ENCODE measurements around the gene KCNQ5.
"Not testable (repeated sequence)": the region's sequence is repeated elsewhere in the genome, so short reads cannot be mapped to it uniquely, and the experiment has no call there.

KCNQ5 gene

GRCh38 chr6:72844614-72845013 lies 222.8 kb downstream of the KCNQ5 start:
- DNase-seq (ENCODE audit: low spot score), result no peak

DNA sequence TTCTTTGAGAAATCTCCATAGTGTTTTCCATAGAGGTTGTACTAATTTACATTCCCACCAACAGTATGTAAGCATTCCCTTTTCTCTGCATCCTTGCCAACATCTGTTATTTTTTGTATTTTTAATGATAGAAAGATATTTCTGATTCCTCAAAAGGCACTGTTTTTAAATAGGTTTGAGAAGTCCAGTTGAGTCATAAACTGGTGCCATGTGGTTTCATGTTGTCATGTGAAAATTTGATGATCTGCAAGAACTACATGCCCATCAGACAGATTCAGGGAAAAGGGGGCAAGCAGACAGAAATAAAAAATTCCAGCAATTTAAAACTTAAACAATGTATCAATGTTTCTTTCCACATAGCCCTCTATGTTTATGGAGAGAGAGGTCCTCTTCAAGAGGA lies 227.5 kb downstream of the KCNQ5 start:
- no peak for DNase-seq (ENCODE audit: low spot score)

GRCh38 chr6:72850040-72850439 lies 228.2 kb downstream of the KCNQ5 start:
- no peak for DNase-seq (ENCODE audit: low spot score)

GRCh38 chr6:72850469-72850868 lies 228.6 kb downstream of the KCNQ5 start:
- DNase-seq (ENCODE audit: low spot score), result no peak

- no peak for DNase-seq (ENCODE audit: low spot score)
These were observed 233.6 kb downstream of the KCNQ5 start for GRCh38 chr6:72855471-72855870.

GRCh38 chr6:72856801-72857200 lies 234.9 kb downstream of the KCNQ5 start:
- DNase-seq (ENCODE audit: low spot score), result no peak

DNA sequence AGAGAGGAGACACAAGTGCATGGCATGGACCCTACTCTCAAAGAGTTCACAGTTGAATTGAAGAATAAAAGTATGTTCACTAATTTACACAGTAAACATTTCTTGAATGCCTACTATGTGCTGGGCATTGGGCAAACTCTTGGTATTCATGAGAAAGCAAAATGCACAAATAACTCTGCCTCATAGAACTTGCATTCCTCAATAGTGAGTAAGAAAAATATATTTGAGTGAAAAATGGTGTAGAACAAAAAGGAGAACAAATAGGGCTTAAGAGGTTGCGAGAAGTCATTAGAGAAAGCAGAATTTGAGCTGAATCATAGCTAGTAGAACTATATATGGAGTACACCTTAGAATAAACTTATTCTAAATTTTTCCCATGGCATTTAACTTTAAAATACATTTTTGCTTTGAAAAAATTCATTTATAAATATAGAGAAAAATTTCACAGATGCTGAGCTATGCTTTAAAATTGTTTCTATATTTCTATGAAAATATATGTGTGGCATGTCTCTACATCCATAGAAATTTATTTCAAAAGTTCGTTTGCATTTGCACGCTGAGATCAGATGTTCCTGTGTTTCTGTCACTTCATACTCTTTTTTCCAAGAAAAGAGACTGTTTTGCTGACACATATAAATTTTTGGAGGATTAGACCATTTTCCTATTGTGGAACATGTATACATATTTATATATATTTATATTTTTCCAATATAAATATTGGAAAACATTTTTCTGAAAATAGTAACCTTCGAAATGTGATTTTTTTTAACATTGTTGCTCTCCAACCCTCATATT lies 236.1 kb downstream of the KCNQ5 start:
- no peak for DNase-seq (ENCODE audit: low spot score)

DNA sequence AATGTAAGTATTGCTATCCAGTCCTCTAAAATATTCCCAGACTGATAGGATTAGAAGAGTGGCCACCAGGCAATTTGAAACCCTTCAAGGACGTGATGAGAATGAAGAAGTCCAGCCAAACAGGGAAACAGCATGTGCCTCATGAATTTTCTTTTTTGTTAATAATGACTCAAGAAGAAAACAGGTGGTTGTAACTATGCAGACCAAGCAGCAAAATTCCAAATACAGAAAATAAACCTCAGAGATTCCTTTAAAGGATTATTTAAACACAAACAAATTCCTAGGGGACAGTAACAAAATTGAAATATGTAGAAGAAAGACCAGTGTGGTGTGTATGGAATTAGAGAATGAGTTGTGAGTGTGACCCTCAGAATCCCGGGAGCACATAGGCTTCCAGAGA lies 239.2 kb downstream of the KCNQ5 start:
- DNase-seq (ENCODE audit: low spot score), result no peak

- DNase-seq (ENCODE audit: low spot score), result peak; percentile 39
These were observed 240.1 kb downstream of the KCNQ5 start for GRCh38 chr6:72861935-72862432.

GRCh38 chr6:72863131-72863530 lies 241.3 kb downstream of the KCNQ5 start:
- DNase-seq (ENCODE audit: low spot score), result no peak

DNA sequence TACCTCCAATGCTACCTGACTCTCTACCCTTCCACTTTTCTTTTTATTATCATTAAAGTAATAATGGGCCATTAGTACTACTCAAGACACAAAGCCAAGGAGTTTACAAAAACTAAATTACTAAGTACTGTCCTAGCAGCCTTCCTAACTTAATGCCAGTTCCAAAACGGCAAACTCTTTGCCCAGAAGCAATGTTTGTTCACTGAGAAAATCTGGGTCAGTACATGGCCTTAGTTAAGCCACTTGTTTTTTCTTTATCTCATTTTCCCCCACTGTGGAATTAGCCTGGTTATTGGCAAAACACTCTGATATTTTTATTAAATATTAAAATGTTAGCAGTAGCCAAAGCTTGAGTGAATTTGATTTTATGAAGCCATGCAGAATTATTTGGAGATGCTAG lies 242.4 kb downstream of the KCNQ5 start:
- DNase-seq (ENCODE audit: low spot score), result no peak

GRCh38 chr6:72864799-72865198 lies 242.9 kb downstream of the KCNQ5 start:
- DNase-seq (ENCODE audit: low spot score), result no peak

- no peak for DNase-seq (ENCODE audit: low spot score)
These were observed 243.6 kb downstream of the KCNQ5 start for GRCh38 chr6:72865467-72865866.

DNA sequence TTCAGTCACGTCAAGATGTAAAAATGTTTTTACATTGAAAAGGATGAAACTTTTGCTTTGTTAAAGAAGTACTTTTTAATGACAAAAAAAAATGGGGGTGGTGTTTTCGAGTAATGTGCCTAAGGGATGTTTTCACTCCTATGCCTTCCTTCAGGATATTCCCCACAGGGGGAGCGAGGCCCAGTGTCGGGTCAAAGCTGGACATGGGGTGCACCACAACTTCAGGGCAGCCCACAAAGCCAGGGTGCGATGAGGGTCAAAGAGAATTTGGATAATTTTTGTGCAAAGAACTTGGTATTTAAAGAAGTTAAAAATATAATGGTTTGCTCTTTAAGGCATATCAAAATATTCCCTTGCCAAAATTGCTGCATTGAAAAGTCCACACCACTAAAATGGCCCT lies 247.8 kb downstream of the KCNQ5 start:
- no peak for DNase-seq (ENCODE audit: low spot score)

GRCh38 chr6:72873433-72873832 lies 251.6 kb downstream of the KCNQ5 start:
- no peak for DNase-seq (ENCODE audit: low spot score)

DNA sequence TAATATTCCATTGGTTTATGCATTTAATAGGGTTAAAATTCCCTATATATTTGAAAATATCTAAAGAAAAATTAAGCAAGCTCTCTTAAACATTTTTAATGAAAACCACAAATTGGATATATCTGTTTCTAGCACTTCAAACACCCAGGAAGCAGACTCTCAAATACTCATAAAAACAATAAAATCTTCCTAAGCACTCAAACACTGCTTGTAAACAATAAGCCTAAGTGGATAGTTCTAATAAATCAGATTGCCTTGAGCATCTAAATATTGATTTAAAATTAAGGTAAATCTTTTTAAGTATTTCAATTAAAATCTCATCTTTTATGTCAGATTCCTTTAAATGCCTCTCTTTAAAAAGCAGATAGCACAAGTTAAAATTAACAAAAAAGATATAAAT lies 254.4 kb downstream of the KCNQ5 start:
- no peak for DNase-seq (ENCODE audit: low spot score)

DNA sequence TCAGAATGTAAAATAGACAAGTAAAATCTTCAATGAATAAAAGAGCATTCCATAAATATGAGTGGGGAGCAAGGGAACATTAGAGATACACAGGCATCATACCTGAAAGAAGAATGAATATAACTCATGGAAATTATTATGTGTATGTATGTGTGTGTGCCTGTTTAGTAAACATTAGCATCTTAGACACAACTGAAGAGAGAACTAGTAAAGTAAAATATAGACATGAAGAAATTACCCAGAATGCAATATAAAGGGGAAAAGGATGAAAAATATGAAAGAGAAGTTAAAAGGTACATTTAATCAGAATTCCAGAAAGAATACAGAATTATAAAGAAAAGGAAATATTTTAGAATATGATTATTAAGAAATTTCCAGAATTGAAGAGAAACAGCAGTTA lies 264.3 kb downstream of the KCNQ5 start:
- DNase-seq (ENCODE audit: low spot score), result no peak

GRCh38 chr6:72890233-72890632 lies 268.4 kb downstream of the KCNQ5 start:
- DNase-seq (ENCODE audit: low spot score), result no peak

DNA sequence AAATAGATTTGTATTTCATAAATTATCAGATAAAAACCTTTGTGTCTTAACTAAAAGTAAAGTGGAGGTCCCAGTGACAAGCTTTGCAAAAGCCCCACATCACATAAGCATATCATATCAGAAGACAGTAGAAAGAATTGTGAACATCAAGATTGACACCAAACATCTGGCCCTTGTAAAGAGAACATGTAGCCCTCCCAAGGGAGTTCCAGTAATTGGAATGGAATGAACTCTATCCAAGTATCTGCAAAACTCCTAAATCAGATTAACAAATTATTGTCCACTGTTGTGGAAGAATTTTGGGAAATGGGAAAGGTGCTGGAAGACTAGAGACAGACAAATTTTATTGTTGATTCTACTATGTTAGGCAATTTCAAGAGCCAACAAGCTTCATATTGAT lies 268.8 kb downstream of the KCNQ5 start:
- DNase-seq (ENCODE audit: low spot score), result no peak

DNA sequence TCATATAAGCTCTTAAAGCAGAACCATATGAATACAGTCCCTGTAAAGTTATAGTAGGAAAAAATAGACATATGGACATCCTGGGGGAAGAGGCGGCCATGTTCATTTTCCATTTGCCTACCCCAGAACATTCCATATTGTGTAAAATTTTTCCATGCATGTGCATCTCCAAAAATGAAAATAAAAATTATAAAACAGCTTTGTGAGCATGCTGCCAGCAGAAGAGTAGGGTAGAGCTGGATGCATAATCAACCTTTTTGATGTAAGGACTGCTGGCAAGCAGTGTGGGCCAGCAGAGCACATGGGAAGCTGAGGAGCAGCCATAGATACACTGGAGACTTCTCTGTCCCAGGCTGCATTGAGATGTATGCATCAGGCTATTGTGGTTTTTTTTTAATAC lies 271.0 kb downstream of the KCNQ5 start:
- no peak for DNase-seq (ENCODE audit: low spot score)

DNA sequence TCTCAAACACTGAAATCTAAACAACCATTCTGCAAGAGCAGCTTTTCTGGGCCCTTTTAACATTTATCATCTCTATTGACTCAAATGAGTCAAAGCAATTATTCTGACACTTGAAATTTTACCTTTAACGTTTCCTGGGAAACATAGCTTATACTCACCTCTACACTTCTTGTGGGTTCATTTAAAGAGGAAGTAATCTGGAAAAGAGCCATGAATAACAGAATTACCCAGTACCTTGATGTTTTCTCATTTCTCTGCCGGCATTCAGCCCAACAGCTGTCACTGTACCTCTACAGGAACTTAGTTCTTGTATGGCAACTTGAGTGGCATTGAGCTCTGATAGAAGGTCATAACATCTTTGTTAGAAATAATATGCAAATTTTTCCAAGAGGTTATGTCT lies 272.2 kb downstream of the KCNQ5 start:
- no peak for DNase-seq (ENCODE audit: low spot score)

DNA sequence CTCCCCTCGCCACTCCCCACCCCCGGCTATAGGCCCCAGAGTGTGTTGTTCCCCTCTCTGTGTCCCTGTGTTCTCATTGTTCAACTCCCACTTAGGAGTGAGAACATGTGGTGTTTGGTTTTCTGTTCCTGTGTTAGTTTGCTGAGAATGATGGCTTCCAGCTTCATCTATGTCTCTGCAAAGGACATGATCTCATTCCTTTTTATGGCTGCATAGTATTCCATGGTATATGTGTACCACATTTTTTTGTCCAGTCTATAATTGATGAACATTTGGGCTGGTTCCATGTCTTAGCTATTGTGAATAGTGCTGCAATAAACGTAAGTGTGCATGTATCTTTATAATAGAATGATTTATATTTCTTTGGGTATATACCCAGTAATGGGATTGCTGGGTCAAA lies 276.4 kb downstream of the KCNQ5 start:
- not testable (repeated sequence) for DNase-seq (ENCODE audit: low spot score)

DNA sequence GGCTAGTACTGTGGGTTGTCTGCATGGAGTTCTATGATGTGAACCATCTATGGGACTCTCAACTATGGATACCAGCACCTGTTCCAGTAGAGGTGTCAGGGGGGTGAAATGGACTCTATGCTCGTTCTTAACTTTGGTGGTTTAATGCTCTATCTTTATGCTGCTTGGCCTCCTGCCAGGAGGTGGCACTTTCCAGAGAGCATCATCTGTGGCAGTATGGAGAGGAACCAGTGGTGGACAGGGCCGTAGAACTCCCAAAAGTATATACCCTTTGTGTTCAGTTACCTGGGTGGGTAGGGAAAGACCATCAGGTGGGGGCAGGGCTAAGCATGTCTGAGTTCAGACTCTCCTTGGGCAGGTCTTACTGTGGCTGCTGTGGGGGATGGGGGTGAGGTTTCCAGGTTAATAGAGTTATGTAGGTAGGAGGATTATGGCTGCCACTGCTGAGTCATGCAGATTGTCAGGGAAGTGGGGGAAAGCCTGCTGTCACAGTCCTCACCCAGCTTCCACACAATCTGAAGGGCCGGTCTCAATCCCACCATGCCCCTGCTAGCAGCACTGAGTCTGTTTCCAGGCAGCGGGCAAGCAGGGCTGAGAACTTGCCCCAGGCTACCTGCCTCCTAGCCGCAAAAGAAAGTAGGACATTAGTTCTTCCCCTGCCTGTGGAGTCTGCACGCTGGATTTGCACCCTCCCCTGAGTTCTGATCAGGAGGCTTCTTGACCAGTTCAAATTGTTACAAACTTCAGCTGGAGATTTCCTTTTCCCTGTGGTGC lies 284.0 kb downstream of the KCNQ5 start:
- no peak for DNase-seq (ENCODE audit: low spot score)

All from kidney capillary endothelial cell (primary cell).